SIG-M5 treated with dmso at 0.1 percent for 504 hours (cell line): ENCODE measurements around the gene FAM24B.
"Not testable (repeated sequence)": the region's sequence is repeated elsewhere in the genome, so short reads cannot be mapped to it uniquely, and the experiment has no call there.

ENCODE experiments used
- DNase-seq: peaks from one replicate; lab custom pipeline; 2025; ENCODE audit not compliant: unreplicated experiment; lab: John Stamatoyannopoulos, UW

Gene FAM24B

GRCh38 chr10:122879339-122880273, at the start of gene FAM24B:
FAM24B (minus strand) TSS chr10:122879581; CDS start chr10:122850515, 29,066 bp downstream.
- DNase-seq = peak; percentile 90

- no peak for DNase-seq
Measured at GRCh38 chr10:122915700-122916099, 36.3 kb upstream of the FAM24B start.

- peak; percentile 6 for DNase-seq
Measured at GRCh38 chr10:122911889-122912484, 32.6 kb upstream of the FAM24B start.

- DNase-seq = no peak
Measured at GRCh38 chr10:122910310-122910709, 30.9 kb upstream of the FAM24B start, which contains the start of gene FAM24A. FAM24A (plus strand) TSS chr10:122910610; CDS start chr10:122911635, 1,025 bp downstream.

GRCh38 chr10:122903861-122904260, 24.5 kb upstream of the FAM24B start:
- DNase-seq = not testable (repeated sequence)

- no peak for DNase-seq
Measured at GRCh38 chr10:122894261-122894944, 15.0 kb upstream of the FAM24B start.

- DNase-seq = no peak
Measured at GRCh38 chr10:122884166-122884565, 4.8 kb upstream of the FAM24B start.

- no peak for DNase-seq
Measured at GRCh38 chr10:122882766-122883165, 3.4 kb upstream of the FAM24B start.

- peak; percentile 52 for DNase-seq
Measured at GRCh38 chr10:122878799-122879338, 512 bp downstream of the FAM24B start.

GRCh38 chr10:122877264-122877663, 2.1 kb downstream of the FAM24B start:
- no peak for DNase-seq

- DNase-seq = no peak
Measured at GRCh38 chr10:122876467-122876855, 2.9 kb downstream of the FAM24B start.

GRCh38 chr10:122875843-122876466, 3.4 kb downstream of the FAM24B start:
- no peak for DNase-seq

- not testable (repeated sequence) for DNase-seq
Measured at GRCh38 chr10:122871947-122872346, 7.4 kb downstream of the FAM24B start.

GRCh38 chr10:122868768-122869167, 10.6 kb downstream of the FAM24B start:
- not testable (repeated sequence) for DNase-seq

- not testable (repeated sequence) for DNase-seq
Measured at GRCh38 chr10:122866757-122867482, 12.5 kb downstream of the FAM24B start.

- no peak for DNase-seq
Measured at GRCh38 chr10:122864901-122865300, 14.5 kb downstream of the FAM24B start.

- no peak for DNase-seq
Measured at GRCh38 chr10:122864194-122864592, 15.2 kb downstream of the FAM24B start.

- DNase-seq = no peak
Measured at GRCh38 chr10:122863216-122864193, 15.9 kb downstream of the FAM24B start.

GRCh38 chr10:122861711-122862161, 17.6 kb downstream of the FAM24B start:
- DNase-seq = no peak
